ENCODE results near the gene ADIRF. TPM values are rescaled to one million over a fixed set of nuclear protein-coding genes. Genes with fewer than 3 reads are reported as not detected.

The ADIRF gene
- total RNA-seq, 1 donor from 2014 or later: not detected

Other genes with a start within 250 kb of the ADIRF start
- 27.7 TPM for gene BMPR1A, start 211.9 kb upstream of the ADIRF start, total RNA-seq (ENCODE audit: unreplicated experiment)
- gene MMRN2, start 10.9 kb upstream of the ADIRF start, total RNA-seq (ENCODE audit: unreplicated experiment): 5.4 TPM
- 431 TPM for gene SNCG, start 9.9 kb upstream of the ADIRF start, total RNA-seq (ENCODE audit: unreplicated experiment)
- not detected for gene FAM25A, start 51.8 kb downstream of the ADIRF start, total RNA-seq (ENCODE audit: unreplicated experiment)
- gene GLUD1, start 126.4 kb downstream of the ADIRF start, total RNA-seq (ENCODE audit: unreplicated experiment): 73.1 TPM
- gene SHLD2, start 126.7 kb downstream of the ADIRF start, total RNA-seq (ENCODE audit: unreplicated experiment): 17.0 TPM

All from glutamatergic neuron (in vitro differentiated cells).